Activated naive CD8-positive, alpha-beta T cell treated with anti-CD3 and anti-CD28 coated beads, Interleukin-2, amount 50 U/mL, for 24 hours (primary cell): ENCODE data around the gene GRIA4.

Experiments
- ATAC-seq: fragments of 150-1000 bp; cut with Tn5 transposase; one replicate; pipeline ENCODE4 v1.10.0; 2021
- DNase-seq: peaks from one replicate; pipeline ENCODE4 v3.0.0; 2021
- H3K27ac Mint-ChIP-seq: one replicate; pipeline ENCODE4 v1.8.0; 2021; ENCODE audit warnings: mild to moderate bottlenecking, mixed read lengths
- H3K27me3 Mint-ChIP-seq: one replicate; pipeline ENCODE4 v1.8.0; 2021; ENCODE audit warnings: mixed read lengths
- H3K36me3 Mint-ChIP-seq: one replicate; pipeline ENCODE4 v1.8.0; 2021; ENCODE audit warnings: low read depth, mixed read lengths
- H3K4me1 Mint-ChIP-seq: one replicate; pipeline ENCODE4 v1.8.0; 2021; ENCODE audit warnings: mixed read lengths
- H3K4me3 Mint-ChIP-seq: one replicate; pipeline ENCODE4 v1.8.0; 2021; ENCODE audit warnings: mild to moderate bottlenecking, moderate library complexity, mixed read lengths
- H3K9me3 Mint-ChIP-seq: one replicate; pipeline ENCODE4 v1.8.0; 2021; ENCODE audit warnings: mixed read lengths

GRIA4 gene

GRCh38 chr11:105719073-105719822, 109.4 kb downstream of the GRIA4 start:
- ATAC-seq (no peak), DNase-seq (no peak)
- Mint-ChIP-seq H3K9me3 (peaks cover 5% of the 10 kb centered on the region), H3K27me3 (no peaks in the 10 kb centered on the region), H3K4me3 (no peak overlapping the region), H3K36me3 (no peaks in the 10 kb centered on the region), H3K4me1 (no peaks in the 10 kb centered on the region), H3K27ac (no peak overlapping the region)

- H3K27me3 Mint-ChIP-seq, result no peaks in the 10 kb centered on the region
- no peak overlapping the region for H3K27ac Mint-ChIP-seq
- ATAC-seq (no peak), DNase-seq (no peak)
- H3K36me3 Mint-ChIP-seq, result no peaks in the 10 kb centered on the region
- no peaks in the 10 kb centered on the region for H3K4me1 Mint-ChIP-seq
- H3K4me3 Mint-ChIP-seq, result no peak overlapping the region
- H3K9me3 Mint-ChIP-seq, result peaks cover 5% of the 10 kb centered on the region
Measured at GRCh38 chr11:105720096-105720495, 110.2 kb downstream of the GRIA4 start.

GRCh38 chr11:105723269-105723668, 113.4 kb downstream of the GRIA4 start:
- Mint-ChIP-seq H3K27me3 (no peaks in the 10 kb centered on the region), H3K4me3 (no peak overlapping the region), H3K9me3 (peaks cover 4% of the 10 kb centered on the region), H3K27ac (no peak overlapping the region), H3K36me3 (no peaks in the 10 kb centered on the region), H3K4me1 (no peaks in the 10 kb centered on the region)
- ATAC-seq (no peak), DNase-seq (no peak)

- Mint-ChIP-seq H3K9me3 (peaks cover 6% of the 10 kb centered on the region), H3K4me3 (no peak overlapping the region), H3K27ac (no peak overlapping the region), H3K27me3 (no peaks in the 10 kb centered on the region), H3K36me3 (no peaks in the 10 kb centered on the region), H3K4me1 (no peaks in the 10 kb centered on the region)
- DNase-seq (no peak), ATAC-seq (no peak)
Measured at GRCh38 chr11:105732611-105733010, 122.7 kb downstream of the GRIA4 start.

- Mint-ChIP-seq H3K4me3 (no peak overlapping the region), H3K4me1 (no peaks in the 10 kb centered on the region), H3K27ac (no peak overlapping the region), H3K36me3 (no peaks in the 10 kb centered on the region), H3K27me3 (no peaks in the 10 kb centered on the region), H3K9me3 (no peaks in the 10 kb centered on the region)
- no peak for ATAC-seq
- DNase-seq, result no peak
Measured at GRCh38 chr11:105734426-105734825, 124.6 kb downstream of the GRIA4 start.

GRCh38 chr11:105738251-105738650, 128.4 kb downstream of the GRIA4 start:
- ATAC-seq (no peak), DNase-seq (no peak)
- Mint-ChIP-seq H3K27ac (no peak overlapping the region), H3K9me3 (no peaks in the 10 kb centered on the region), H3K4me1 (no peaks in the 10 kb centered on the region), H3K36me3 (no peaks in the 10 kb centered on the region), H3K4me3 (no peak overlapping the region), H3K27me3 (no peaks in the 10 kb centered on the region)

- H3K36me3 Mint-ChIP-seq, result no peaks in the 10 kb centered on the region
- ATAC-seq (no peak), DNase-seq (no peak)
- no peaks in the 10 kb centered on the region for H3K4me1 Mint-ChIP-seq
- H3K27ac Mint-ChIP-seq, result no peak overlapping the region
- no peaks in the 10 kb centered on the region for H3K27me3 Mint-ChIP-seq
- no peak overlapping the region for H3K4me3 Mint-ChIP-seq
- H3K9me3 Mint-ChIP-seq, result no peaks in the 10 kb centered on the region
Measured at GRCh38 chr11:105738986-105739795, 129.3 kb downstream of the GRIA4 start.

GRCh38 chr11:105740164-105740903, 130.5 kb downstream of the GRIA4 start:
- Mint-ChIP-seq H3K4me3 (no peak overlapping the region), H3K36me3 (no peaks in the 10 kb centered on the region), H3K27me3 (no peaks in the 10 kb centered on the region), H3K9me3 (no peaks in the 10 kb centered on the region), H3K27ac (no peak overlapping the region), H3K4me1 (no peaks in the 10 kb centered on the region)
- DNase-seq (no peak), ATAC-seq (no peak)

GRCh38 chr11:105741488-105742020, 131.7 kb downstream of the GRIA4 start:
- Mint-ChIP-seq H3K27ac (no peak overlapping the region), H3K4me1 (no peaks in the 10 kb centered on the region), H3K27me3 (no peaks in the 10 kb centered on the region), H3K36me3 (no peaks in the 10 kb centered on the region), H3K4me3 (no peak overlapping the region), H3K9me3 (no peaks in the 10 kb centered on the region)
- ATAC-seq (no peak), DNase-seq (no peak)

GRCh38 chr11:105754260-105754659, 144.4 kb downstream of the GRIA4 start:
- no peaks in the 10 kb centered on the region for H3K9me3 Mint-ChIP-seq
- H3K36me3 Mint-ChIP-seq, result no peaks in the 10 kb centered on the region
- H3K27ac Mint-ChIP-seq, result no peak overlapping the region
- no peak for ATAC-seq
- H3K4me3 Mint-ChIP-seq, result no peak overlapping the region
- H3K27me3 Mint-ChIP-seq, result no peaks in the 10 kb centered on the region
- DNase-seq, result no peak
- H3K4me1 Mint-ChIP-seq, result no peaks in the 10 kb centered on the region

GRCh38 chr11:105754716-105755115, 144.8 kb downstream of the GRIA4 start:
- Mint-ChIP-seq H3K4me1 (no peaks in the 10 kb centered on the region), H3K9me3 (no peaks in the 10 kb centered on the region), H3K27ac (no peak overlapping the region), H3K36me3 (no peaks in the 10 kb centered on the region), H3K27me3 (no peaks in the 10 kb centered on the region), H3K4me3 (no peak overlapping the region)
- ATAC-seq (no peak), DNase-seq (no peak)

GRCh38 chr11:105757107-105757506, 147.2 kb downstream of the GRIA4 start:
- H3K9me3 Mint-ChIP-seq, result no peaks in the 10 kb centered on the region
- no peaks in the 10 kb centered on the region for H3K27me3 Mint-ChIP-seq
- no peak overlapping the region for H3K4me3 Mint-ChIP-seq
- ATAC-seq (no peak), DNase-seq (no peak)
- no peak overlapping the region for H3K27ac Mint-ChIP-seq
- H3K36me3 Mint-ChIP-seq, result no peaks in the 10 kb centered on the region
- H3K4me1 Mint-ChIP-seq, result no peaks in the 10 kb centered on the region

GRCh38 chr11:105763594-105763993, 153.7 kb downstream of the GRIA4 start:
- no peaks in the 10 kb centered on the region for H3K27me3 Mint-ChIP-seq
- H3K36me3 Mint-ChIP-seq, result no peaks in the 10 kb centered on the region

GRCh38 chr11:105767931-105768330, 158.1 kb downstream of the GRIA4 start:
- no peak for ATAC-seq

More at GRCh38 chr11:105763594-105763993, 153.7 kb downstream of the GRIA4 start:
- H3K9me3 Mint-ChIP-seq, result no peaks in the 10 kb centered on the region
- H3K4me3 Mint-ChIP-seq, result no peak overlapping the region
- no peaks in the 10 kb centered on the region for H3K4me1 Mint-ChIP-seq
- ATAC-seq (no peak), DNase-seq (no peak)
- H3K27ac Mint-ChIP-seq, result no peak overlapping the region

More at GRCh38 chr11:105767931-105768330, 158.1 kb downstream of the GRIA4 start:
- no peak for DNase-seq
- Mint-ChIP-seq H3K27me3 (peaks cover 2% of the 10 kb centered on the region), H3K9me3 (peaks cover 5% of the 10 kb centered on the region), H3K4me1 (no peaks in the 10 kb centered on the region), H3K36me3 (no peaks in the 10 kb centered on the region), H3K4me3 (no peak overlapping the region), H3K27ac (no peak overlapping the region)
